Endothelial cell of umbilical vein (primary cell): ENCODE measurements around the gene TMEM204. TPM values are rescaled to one million over a fixed set of nuclear protein-coding genes. Genes with fewer than 3 reads are reported as not detected.

ENCODE experiments used
- BruUV-seq: library from RNA; stranded (reverse); fragments of 400-500 nt; replicated peaks from 2 replicates; lab custom pipeline; 2021; lab: Mats Ljungman, UMichigan
- CTCF ChIA-PET: fragments of 300-600, 350-600 bp; sonication (Branson Sonifier 250); formaldehyde crosslinking; loops from one replicate; lab custom pipeline; 2021; ENCODE audit warnings: antibody characterized with exemption, inconsistent platforms; lab: Charles Lee
- POLR2A ChIA-PET: fragments of 300-600, 350-600 bp; sonication (Branson Sonifier 250); formaldehyde crosslinking; loops from one replicate; lab custom pipeline; 2021; ENCODE audit warnings: antibody characterized with exemption, inconsistent platforms; lab: Charles Lee
- DNase-seq: peaks from one replicate; pipeline ENCODE4 v3.0.0-alpha.2; 2011; ENCODE audit warnings: low read depth, low spot score
- FAIRE-seq: peaks from 2 replicates; lab custom pipeline; 2011; peaks lifted over from hg19 to GRCh38; lab: Jason Lieb, UNC
- H2AFZ ChIP-seq: 2 replicates; pipeline ENCODE4 v1.6.0; 2012; ENCODE audit warnings: low read depth, low read length, control low read depth, inconsistent platforms
- H3K27ac ChIP-seq: 2 replicates; pipeline ENCODE4 v1.5.1; 2011; ENCODE audit warnings: low read depth, mild to moderate bottlenecking, control low read depth, low read length, moderate library complexity; ENCODE audit not compliant: insufficient read depth
- H3K27me3 ChIP-seq, 2 experiments: 2 replicates each; pipeline versions ENCODE4 v1.6.0 to v1.6.1; 2011; ENCODE audit warnings: low read length in 2 of 2, mixed read lengths in 1 of 2; ENCODE audit not compliant: control insufficient read depth in 2 of 2, insufficient read depth in 2 of 2
- H3K36me3 ChIP-seq, 2 experiments: 2 replicates in 1 of 2; 3 replicates in 1 of 2; pipeline ENCODE4 v1.5.1; 2011; ENCODE audit warnings: low read length in 2 of 2, mild to moderate bottlenecking in 1 of 2, moderate library complexity in 1 of 2; ENCODE audit not compliant: control insufficient read depth in 2 of 2, insufficient read depth in 2 of 2; ENCODE audit errors: extremely low read depth in 1 of 2
- H3K4me1 ChIP-seq: 3 replicates; pipeline ENCODE4 v1.5.1; 2011; ENCODE audit warnings: mild to moderate bottlenecking, low read length; ENCODE audit not compliant: control insufficient read depth, insufficient read depth; ENCODE audit errors: extremely low read depth
- H3K4me2 ChIP-seq: 2 replicates; pipeline ENCODE4 v1.6.1; 2011; ENCODE audit warnings: low read length, control low read depth, mixed read lengths; ENCODE audit not compliant: insufficient read depth
- H3K4me3 ChIP-seq, 3 experiments: fragments of 200-600 bp in 1 of 3; sonication (generic), shearing (Covaris generic) in 1 of 3; replicated peaks in 1 of 3; 2 replicates each; pipeline ENCODE4 v1.5.1; 2011 to 2016; ENCODE audit warnings: control low read depth in 3 of 3, low read length in 3 of 3, mild to moderate bottlenecking in 2 of 3, inconsistent platforms in 1 of 3, low read depth in 1 of 3, moderate library complexity in 1 of 3; ENCODE audit not compliant: insufficient read depth in 1 of 3
- H3K79me2 ChIP-seq: 2 replicates; pipeline ENCODE4 v1.6.0; 2012; ENCODE audit warnings: low read length, inconsistent platforms; ENCODE audit not compliant: control insufficient read depth, insufficient read depth
- H3K9ac ChIP-seq: replicated peaks from 2 replicates; pipeline ENCODE3; 2011; ENCODE audit warnings: low read length, control low read depth; ENCODE audit not compliant: insufficient read depth; ENCODE audit errors: extremely low read depth
- H3K9me1 ChIP-seq: replicated peaks from 3 replicates; pipeline ENCODE4 v1.6.0; 2011; ENCODE audit warnings: mild to moderate bottlenecking, low read length; ENCODE audit not compliant: control insufficient read depth, insufficient read depth; ENCODE audit errors: extremely low read depth
- H3K9me3 ChIP-seq: replicated peaks from 2 replicates; pipeline ENCODE4 v1.5.1; 2012; ENCODE audit warnings: low read length, inconsistent platforms; ENCODE audit not compliant: control insufficient read depth, insufficient read depth
- H4K20me1 ChIP-seq: replicated peaks from 2 replicates; pipeline ENCODE3; 2011; ENCODE audit warnings: mild to moderate bottlenecking, low read length; ENCODE audit not compliant: control insufficient read depth, insufficient read depth; ENCODE audit errors: extremely low read depth
- EZH2 ChIP-seq: IDR thresholded peaks from 2 replicates; pipeline ENCODE4 v1.6.1; 2012; ENCODE audit warnings: borderline replicate concordance, low read depth, mild to moderate bottlenecking, moderate library complexity, low read length, inconsistent platforms; ENCODE audit not compliant: severe bottlenecking
- MAX ChIP-seq: IDR thresholded peaks from 2 replicates; pipeline ENCODE4 v1.6.1; 2011; ENCODE audit not compliant: insufficient read depth, insufficient read length
- MYC ChIP-seq: IDR thresholded peaks from one replicate; pipeline ENCODE4 v1.6.1; 2011; ENCODE audit warnings: mild to moderate bottlenecking, low read depth, low read length
- dilution Hi-C: fragments of 300-500 bp; cut with MboI; formaldehyde crosslinking; loops from one replicate; pipeline ENCODE4 v1.15.0; 2019; ENCODE audit warnings: low sequenced_read_pairs; ENCODE audit not compliant: extremely low pct_ligation_motif_present
- intact Hi-C: fragments of 100-400 bp; cut with micrococcal nuclease; formaldehyde crosslinking; loops from one replicate; pipeline ENCODE4 v1.10.0; 2022
- polyA plus RNA-seq, 4 experiments: library from polyadenylated mRNA; depleted of rRNA in 3 of 4; stranded (reverse) in 3 of 4; unstranded in 1 of 4; fragments of >200 nt; gene quantifications; 2 replicates each; pipeline versions ENCODE4 v1.2.1 to v1.2.3, GENCODE V29; 2011 to 2012; ENCODE audit warnings: missing spikeins in 1 of 4
- total RNA-seq: library from RNA; stranded (reverse); gene quantifications from 2 replicates; pipeline ENCODE4 v1.2.3, GENCODE V29; 2021

Gene TMEM204
- total and polyA plus RNA-seq, 2 donors (not counting 3 experiments of a cell fraction or from before 2014, with no cell fraction given) = 32.5 to 50.7 TPM

DNA sequence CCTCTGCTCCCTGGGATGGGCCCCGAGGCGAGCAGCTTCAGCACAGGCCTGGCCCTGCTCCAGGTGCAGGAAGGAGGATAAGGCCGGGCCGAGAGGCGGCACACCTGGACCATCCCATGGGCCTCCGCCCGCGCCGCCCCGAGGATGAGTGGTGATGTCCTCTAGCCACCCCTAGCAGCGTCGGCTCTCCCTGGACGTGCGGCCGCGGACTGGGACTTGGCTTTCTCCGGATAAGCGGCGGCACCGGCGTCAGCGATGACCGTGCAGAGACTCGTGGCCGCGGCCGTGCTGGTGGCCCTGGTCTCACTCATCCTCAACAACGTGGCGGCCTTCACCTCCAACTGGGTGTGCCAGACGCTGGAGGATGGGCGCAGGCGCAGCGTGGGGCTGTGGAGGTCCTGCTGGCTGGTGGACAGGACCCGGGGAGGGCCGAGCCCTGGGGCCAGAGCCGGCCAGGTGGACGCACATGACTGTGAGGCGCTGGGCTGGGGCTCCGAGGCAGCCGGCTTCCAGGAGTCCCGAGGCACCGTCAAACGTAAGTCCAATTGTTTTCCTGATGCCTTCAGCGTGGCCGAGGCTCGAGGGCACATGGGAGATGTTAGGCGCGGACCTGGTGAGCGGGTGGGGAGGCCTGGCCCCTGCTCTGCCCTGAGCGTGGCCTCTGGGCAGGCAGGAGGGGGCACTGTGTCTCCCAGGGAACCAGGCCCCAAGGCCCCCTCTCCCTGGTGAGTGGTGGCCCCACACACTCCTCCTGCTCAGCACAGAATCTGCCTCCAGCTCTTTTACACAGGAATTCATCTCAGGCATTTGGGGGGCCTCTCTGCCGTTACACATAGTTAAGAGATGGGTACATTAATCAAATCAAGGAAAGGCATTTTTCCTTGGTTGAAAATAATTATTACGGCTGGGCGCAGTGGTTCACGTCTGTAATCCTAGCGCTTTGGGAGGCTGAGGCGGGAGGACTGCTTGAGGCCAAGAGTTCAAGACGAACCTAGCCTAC, 855 bp downstream of the TMEM204 start:
- no peaks in the 10 kb centered on the region for H4K20me1 ChIP-seq
- H3K9ac ChIP-seq = peak overlapping the region; percentile 73
- peak overlapping the region; percentile 67 for H3K27ac ChIP-seq
- no TSS peak for BruUV-seq
- peaks cover 4 to 22% of the 10 kb centered on the region in 2 experiments for H3K36me3 ChIP-seq
- no peaks in the 10 kb centered on the region for H3K9me3 ChIP-seq
- H3K4me2 ChIP-seq = peak overlapping the region; percentile 82
- ChIA-PET POLR2A (no interaction called here), CTCF (interaction anchor here (1.1 to 2.5 kb wide), 4 partner anchors 9 to 40 kb away, joined by 3 to 16 read pairs (median 8); no protein-coding TSS in a partner anchor)
- H3K79me2 ChIP-seq = peaks cover 47% of the 10 kb centered on the region
- peak overlapping the region; percentile 16 for H2AFZ ChIP-seq
- no peak for TF ChIP-seq EZH2
- TF ChIP-seq MAX = peak; percentile 45
- no peak for TF ChIP-seq MYC
- H3K27me3 ChIP-seq = no peaks in the 10 kb centered on the region
- dilution Hi-C loops = no loop called here
- H3K4me1 ChIP-seq = peaks cover 37% of the 10 kb centered on the region
- intact Hi-C loops = no loop called here
- FAIRE-seq = peak; percentile 62
- peak; percentile 47 for DNase-seq
- H3K9me1 ChIP-seq = no peaks in the 10 kb centered on the region
- peak overlapping the region; percentile 39 to 72 (median 56) for H3K4me3 ChIP-seq
